Measurements from ENCODE around the gene S1PR3.
"Not testable (repeated sequence)": the region's sequence is repeated elsewhere in the genome, so short reads cannot be mapped to it uniquely, and the experiment has no call there.

The S1PR3 gene

GRCh38 chr9:88991066-88992034, at the start of gene S1PR3:
S1PR3 (plus strand) TSS chr9:88991468; CDS start chr9:89001201, 9,733 bp downstream.
- no peak for DNase-seq

GRCh38 chr9:88941586-88941985, 49.7 kb upstream of the S1PR3 start:
- DNase-seq: not testable (repeated sequence)

GRCh38 chr9:88942411-88942810, 48.9 kb upstream of the S1PR3 start:
- no peak for DNase-seq

GRCh38 chr9:88945636-88946333, 45.5 kb upstream of the S1PR3 start:
- DNase-seq: no peak

- DNase-seq: no peak
Observed at GRCh38 chr9:88947581-88948573, 43.4 kb upstream of the S1PR3 start.

- DNase-seq: no peak
Observed at GRCh38 chr9:88949425-88949824, 41.8 kb upstream of the S1PR3 start.

GRCh38 chr9:88949961-88950340, 41.3 kb upstream of the S1PR3 start:
- DNase-seq: no peak

- no peak for DNase-seq
Observed at GRCh38 chr9:88950341-88951154, 40.7 kb upstream of the S1PR3 start.

- DNase-seq: no peak
Observed at GRCh38 chr9:88951155-88951542, 40.1 kb upstream of the S1PR3 start.

- DNase-seq: no peak
Observed at GRCh38 chr9:88952086-88952615, 39.1 kb upstream of the S1PR3 start.

GRCh38 chr9:88952976-88953375, 38.3 kb upstream of the S1PR3 start:
- no peak for DNase-seq

- DNase-seq: no peak
Observed at GRCh38 chr9:88953381-88954029, 37.8 kb upstream of the S1PR3 start.

- DNase-seq: no peak
Observed at GRCh38 chr9:88954066-88954465, 37.2 kb upstream of the S1PR3 start.

GRCh38 chr9:88957526-88957925, 33.7 kb upstream of the S1PR3 start:
- DNase-seq: no peak

GRCh38 chr9:88959727-88960469, 31.4 kb upstream of the S1PR3 start:
- DNase-seq: no peak

- no peak for DNase-seq
Observed at GRCh38 chr9:88960632-88961031, 30.6 kb upstream of the S1PR3 start.

GRCh38 chr9:88965473-88965872, 25.8 kb upstream of the S1PR3 start:
- no peak for DNase-seq

GRCh38 chr9:88966894-88967676, 24.2 kb upstream of the S1PR3 start:
- DNase-seq: no peak

GRCh38 chr9:88968799-88969198, 22.5 kb upstream of the S1PR3 start:
- DNase-seq: no peak
